Gastrocnemius medialis (tissue), 4 donors: ENCODE measurements around the gene AKAP7. TPM values are rescaled to one million over a fixed set of nuclear protein-coding genes. Genes with fewer than 3 reads are reported as not detected.
"Not testable (repeated sequence)": the region's sequence is repeated elsewhere in the genome, so short reads cannot be mapped to it uniquely, and the experiment has no call there.

Experiments used
- ATAC-seq, 2 donors: fragments of 150-250 bp; one replicate each; pipeline ENCODE4 v1.9.1; 2016
- DNase-seq, 2 donors: peaks; one replicate each; pipeline ENCODE4 v3.0.0-alpha.2; 2019
- H3K27ac ChIP-seq, 4 donors: fragments of 200-600 bp; sonication (generic); 1 replicate in 1 of 4; 2 replicates in 3 of 4; pipeline ENCODE4 v1.5.1; 2016 to 2018; ENCODE audit warnings: mild to moderate bottlenecking in 2 of 4, moderate library complexity in 1 of 4
- H3K27me3 ChIP-seq, 3 donors: fragments of 200-600 bp; sonication (generic) in 2 of 3; 1 replicate in 1 of 3; 2 replicates in 2 of 3; pipeline versions ENCODE4 v1.5.1 to v1.6.0; 2016 to 2019; ENCODE audit warnings: mild to moderate bottlenecking in 1 of 3, moderate library complexity in 1 of 3
- H3K36me3 ChIP-seq, 2 donors: fragments of 200-600 bp; sonication (generic) in 1 of 2; one replicate each; pipeline ENCODE4 v1.5.1; 2017 to 2018
- H3K4me1 ChIP-seq, 2 donors: fragments of 200-600 bp; sonication (generic) in 1 of 2; one replicate each; pipeline ENCODE4 v1.5.1; 2016 to 2017; ENCODE audit warnings: mild to moderate bottlenecking in 2 of 2
- H3K4me3 ChIP-seq, 4 donors: fragments of 200-600 bp; sonication (generic) in 3 of 4; 1 replicate in 1 of 4; 2 replicates in 3 of 4; pipeline ENCODE4 v1.5.1; 2016 to 2019; ENCODE audit warnings: mild to moderate bottlenecking in 2 of 4
- H3K9me3 ChIP-seq, 3 donors: fragments of 200-600 bp; sonication (generic) in 2 of 3; 1 replicate in 1 of 3; 2 replicates in 2 of 3; pipeline ENCODE4 v1.5.1; 2016 to 2019
- POLR2A ChIP-seq, 2 donors: fragments of 450-650 bp; IDR thresholded peaks; one replicate each; pipeline ENCODE4 v1.6.1; 2017; ENCODE audit warnings: antibody characterized with exemption in 2 of 2, mild to moderate bottlenecking in 2 of 2, moderate library complexity in 2 of 2
- in situ Hi-C, 4 donors: fragments of 200-750 bp; cut with MboI; loops; one replicate each; pipeline versions ENCODE4 v1.15.0 to v1.8.0; 2017; ENCODE audit warnings: low sequenced_read_pairs in 4 of 4
- intact Hi-C: fragments of 100-400 bp; cut with DNase I; formaldehyde crosslinking; loops from one replicate; pipeline ENCODE4 v1.15.1; 2023; ENCODE audit warnings: low total_unique reads
- total RNA-seq, 4 donors: library from RNA; depleted of rRNA; stranded (reverse); fragments of >200 nt; gene quantifications; one replicate each; pipeline versions ENCODE4 v1.1.0 to v1.2.3, GENCODE V29; 2016
- TF ChIP-seq, protein P1 (sequence below), 5 experiments: fragments of 450-650 bp in 3 of 5; fragments of 200-600 bp in 2 of 5; sonication (generic) in 2 of 5; IDR thresholded peaks in 4 of 5; conservative IDR thresholded peaks in 1 of 5; 1 replicate in 4 of 5; 2 replicates in 1 of 5; pipeline ENCODE4 v1.5.1; 2016 to 2019; ENCODE audit warnings: antibody characterized with exemption in 5 of 5, mild to moderate bottlenecking in 3 of 5, moderate library complexity in 3 of 5

Gene AKAP7
- total RNA-seq, 4 donors from 2014 or later, result 5.2 to 14.6 (median 7.5) TPM

DNA sequence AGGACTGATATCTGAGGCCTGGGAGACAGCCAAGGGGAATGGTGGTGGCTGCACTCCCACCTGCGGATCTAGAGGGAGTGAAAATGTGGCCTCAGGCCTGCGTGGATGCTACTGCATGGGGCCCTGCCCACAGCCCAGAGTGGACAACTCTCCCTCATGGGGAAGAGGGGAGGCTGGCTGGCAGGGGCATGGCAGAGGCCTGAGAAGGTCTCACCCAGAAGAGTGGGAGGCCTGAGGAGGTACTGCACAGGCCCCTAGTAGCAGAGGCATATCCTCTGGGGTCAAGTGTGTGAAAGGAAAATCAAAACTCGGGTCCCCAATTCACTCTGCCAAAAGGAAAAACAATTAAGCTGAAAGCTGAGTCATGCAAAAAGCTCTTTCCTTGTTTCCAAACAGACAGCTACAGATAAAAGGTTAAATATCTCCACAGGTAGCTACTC, 158.2 kb downstream of the AKAP7 start:
- TF ChIP-seq POLR2A (IDR thresholded peaks at IDR 0.05), result no peak
- TF ChIP-seq, protein P1, sequence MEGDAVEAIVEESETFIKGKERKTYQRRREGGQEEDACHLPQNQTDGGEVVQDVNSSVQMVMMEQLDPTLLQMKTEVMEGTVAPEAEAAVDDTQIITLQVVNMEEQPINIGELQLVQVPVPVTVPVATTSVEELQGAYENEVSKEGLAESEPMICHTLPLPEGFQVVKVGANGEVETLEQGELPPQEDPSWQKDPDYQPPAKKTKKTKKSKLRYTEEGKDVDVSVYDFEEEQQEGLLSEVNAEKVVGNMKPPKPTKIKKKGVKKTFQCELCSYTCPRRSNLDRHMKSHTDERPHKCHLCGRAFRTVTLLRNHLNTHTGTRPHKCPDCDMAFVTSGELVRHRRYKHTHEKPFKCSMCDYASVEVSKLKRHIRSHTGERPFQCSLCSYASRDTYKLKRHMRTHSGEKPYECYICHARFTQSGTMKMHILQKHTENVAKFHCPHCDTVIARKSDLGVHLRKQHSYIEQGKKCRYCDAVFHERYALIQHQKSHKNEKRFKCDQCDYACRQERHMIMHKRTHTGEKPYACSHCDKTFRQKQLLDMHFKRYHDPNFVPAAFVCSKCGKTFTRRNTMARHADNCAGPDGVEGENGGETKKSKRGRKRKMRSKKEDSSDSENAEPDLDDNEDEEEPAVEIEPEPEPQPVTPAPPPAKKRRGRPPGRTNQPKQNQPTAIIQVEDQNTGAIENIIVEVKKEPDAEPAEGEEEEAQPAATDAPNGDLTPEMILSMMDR (IDR thresholded peaks at IDR 0.05 in 4 of 5, conservative IDR thresholded peaks at IDR 0.05 in 1 of 5), result no peak
- Histone ChIP-seq H3K9me3 (no peaks in the 10 kb centered on the region), H3K27ac (no peak overlapping the region), H3K4me3 (no peak overlapping the region), H3K4me1 (no peaks in the 10 kb centered on the region), H3K36me3 (no peaks in the 10 kb centered on the region), H3K27me3 (no peaks in the 10 kb centered on the region)
- in situ Hi-C loops, result no loop called here
- no peak for ATAC-seq
- DNase-seq, result no peak
- intact Hi-C loops, result no loop called here

DNA sequence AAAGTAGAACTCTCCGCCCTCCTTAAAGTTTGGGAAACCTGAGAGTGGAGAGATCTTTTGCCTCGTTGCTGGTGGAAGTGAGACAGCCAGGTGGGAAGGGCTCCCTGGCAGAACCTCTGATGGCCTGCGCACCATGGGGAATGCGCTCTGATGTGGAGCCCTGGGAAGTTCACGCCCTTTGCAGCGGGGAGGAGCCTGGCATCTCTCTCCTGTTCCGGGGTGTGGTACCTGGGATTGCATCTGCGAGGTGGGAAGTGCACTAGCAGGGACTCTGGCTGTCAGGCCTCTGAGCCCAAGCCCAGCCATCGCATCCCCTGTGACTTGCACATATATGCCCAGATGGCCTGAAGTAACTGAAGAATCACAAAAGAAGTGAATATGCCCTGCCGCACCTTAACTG, 159.8 kb downstream of the AKAP7 start:
- TF ChIP-seq POLR2A (IDR thresholded peaks at IDR 0.05), result no peak
- Histone ChIP-seq H3K4me3 (no peak overlapping the region), H3K27me3 (no peaks in the 10 kb centered on the region), H3K4me1 (no peaks in the 10 kb centered on the region), H3K9me3 (no peaks in the 10 kb centered on the region), H3K36me3 (no peaks in the 10 kb centered on the region), H3K27ac (no peak overlapping the region)
- DNase-seq, result no peak
- in situ Hi-C loops (no loop called here), intact Hi-C loops (no loop called here)
- no peak for ATAC-seq

DNA sequence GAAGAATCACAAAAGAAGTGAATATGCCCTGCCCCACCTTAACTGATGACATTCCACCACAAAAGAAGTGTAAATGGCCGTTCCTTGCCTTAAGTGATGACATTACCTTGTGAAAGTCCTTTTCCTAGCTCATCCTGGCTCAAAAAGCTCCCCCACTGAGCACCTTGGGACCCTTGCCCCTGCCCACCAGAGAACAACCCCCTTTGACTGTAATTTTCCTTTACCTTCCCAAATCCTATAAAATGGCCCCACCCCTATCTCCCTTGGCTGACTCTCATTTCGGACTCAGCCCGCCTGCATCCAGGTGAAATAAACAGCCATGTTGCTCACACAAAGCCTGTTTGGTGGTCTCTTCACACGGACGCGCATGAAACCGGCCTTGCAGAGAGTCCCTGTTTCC, 165.6 kb downstream of the AKAP7 start:
- DNase-seq, H3K27me3 ChIP-seq, H3K4me1 ChIP-seq, intact Hi-C loops, H3K9me3 ChIP-seq, in situ Hi-C loops, H3K27ac ChIP-seq, ATAC-seq, H3K4me3 ChIP-seq, H3K36me3 ChIP-seq: not testable (repeated sequence)

DNA sequence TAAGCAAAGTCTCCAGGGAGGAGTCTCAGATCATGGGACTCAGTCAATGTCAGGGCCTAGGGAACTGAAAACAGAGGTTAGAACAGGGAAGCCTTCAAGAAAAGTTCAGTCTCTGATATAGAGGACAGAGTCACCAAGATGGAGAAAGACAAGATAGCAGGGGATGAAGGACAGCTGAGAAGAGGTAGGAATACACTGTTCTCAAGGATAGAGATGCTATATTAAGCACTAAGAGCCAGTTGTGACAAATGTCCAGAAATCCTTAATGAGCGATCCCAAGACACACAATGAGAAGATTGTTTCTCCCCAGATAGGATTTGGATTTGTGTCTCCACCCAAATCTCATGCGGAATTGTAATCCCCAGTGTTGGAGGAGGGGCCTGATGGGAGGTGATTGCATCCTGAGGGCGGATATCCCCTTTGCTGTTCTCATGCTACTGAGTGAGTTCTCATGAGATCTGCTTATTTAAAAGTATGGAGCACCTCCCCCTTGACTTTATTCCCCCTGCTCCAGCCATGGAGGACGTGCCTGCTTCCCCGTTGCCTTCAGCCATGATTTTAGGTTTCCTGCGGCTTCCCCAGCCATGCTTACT, 168.2 kb downstream of the AKAP7 start:
- in situ Hi-C loops, result no loop called here

DNA sequence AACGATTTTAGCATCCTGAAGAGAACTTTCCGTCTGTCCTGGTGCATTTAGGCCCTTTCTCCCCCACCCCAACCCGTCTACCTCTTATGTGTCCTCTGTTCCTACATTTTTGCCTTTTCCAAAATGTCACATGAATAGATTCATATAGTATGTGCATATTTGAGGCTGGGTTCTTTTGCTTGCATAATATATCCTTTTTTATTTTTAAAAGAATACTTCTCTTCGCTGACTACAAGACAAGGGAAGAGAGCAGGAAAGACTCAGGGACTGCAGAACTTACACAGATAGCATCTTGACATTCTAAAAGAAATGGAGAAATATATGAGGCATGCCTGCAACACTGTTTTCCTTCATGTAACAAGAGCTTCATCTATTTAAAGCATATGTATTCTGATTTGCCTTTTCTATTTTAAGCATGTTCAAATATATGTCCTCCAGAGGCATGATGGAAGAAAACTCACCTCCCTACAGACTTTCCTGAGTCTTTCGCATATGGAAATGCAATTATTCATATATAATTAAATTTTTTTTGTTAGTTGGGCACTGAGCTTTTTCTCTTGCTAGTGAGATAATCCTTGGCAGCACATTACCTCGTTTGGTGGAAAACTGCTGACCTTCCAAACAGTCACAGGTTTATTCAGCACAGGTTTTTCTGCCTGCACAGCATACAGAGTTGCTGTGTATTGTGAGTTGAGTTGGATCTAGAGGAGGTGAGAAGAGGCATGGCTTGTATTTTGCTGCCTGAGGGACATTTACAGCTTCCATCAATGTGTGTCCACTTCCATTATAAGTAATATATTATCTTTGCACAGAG, 170.0 kb downstream of the AKAP7 start:
- intact Hi-C loops, result no loop called here
- Histone ChIP-seq H3K27ac (no peak overlapping the region), H3K4me1 (no peaks in the 10 kb centered on the region), H3K27me3 (no peaks in the 10 kb centered on the region), H3K9me3 (no peaks in the 10 kb centered on the region), H3K36me3 (no peaks in the 10 kb centered on the region), H3K4me3 (no peak overlapping the region)
- DNase-seq (no peak), ATAC-seq (no peak)
- TF ChIP-seq, protein P1 (IDR thresholded peaks at IDR 0.05 in 4 of 5, conservative IDR thresholded peaks at IDR 0.05 in 1 of 5), result no peak
- no peak for TF ChIP-seq POLR2A (IDR thresholded peaks at IDR 0.05)
- in situ Hi-C loops, result no loop called here

More for the DNA sequence above, 168.2 kb downstream of the AKAP7 start:
- no peaks in the 10 kb centered on the region for H3K4me1 ChIP-seq
- no peak overlapping the region for H3K27ac ChIP-seq
- no peak overlapping the region for H3K4me3 ChIP-seq
- DNase-seq (no peak), ATAC-seq (no peak)
- no peak for TF ChIP-seq POLR2A (IDR thresholded peaks at IDR 0.05)
- TF ChIP-seq, protein P1 (IDR thresholded peaks at IDR 0.05 in 4 of 5, conservative IDR thresholded peaks at IDR 0.05 in 1 of 5), result no peak
- H3K9me3 ChIP-seq, result no peaks in the 10 kb centered on the region
- no peaks in the 10 kb centered on the region for H3K27me3 ChIP-seq
- H3K36me3 ChIP-seq, result no peaks in the 10 kb centered on the region
- intact Hi-C loops, result no loop called here
